ENCODE data around the gene TMPRSS9.
"Not testable (repeated sequence)": the region's sequence is repeated elsewhere in the genome, so short reads cannot be mapped to it uniquely, and the experiment has no call there.

Gene TMPRSS9

GRCh38 chr19:2394054-2394441 lies 34.0 kb downstream of the TMPRSS9 start:
- no peak for DNase-seq (ENCODE audit: low read depth)
- no peak overlapping the region for H3K4me3 ChIP-seq (ENCODE audit: control insufficient read depth, low read depth, low read length)
- no peak for TF ChIP-seq CTCF (conservative IDR thresholded peaks at IDR 0.05; ENCODE audit: control insufficient read depth, insufficient read depth, low read depth, low read length)

- peak overlapping the region; percentile 23 for H3K4me3 ChIP-seq (ENCODE audit: control insufficient read depth, low read depth, low read length)
- TF ChIP-seq CTCF (conservative IDR thresholded peaks at IDR 0.05; ENCODE audit: control insufficient read depth, insufficient read depth, low read depth, low read length), result no peak
- no peak for DNase-seq (ENCODE audit: low read depth)
These were observed 34.6 kb downstream of the TMPRSS9 start for GRCh38 chr19:2394442-2395292.

DNA sequence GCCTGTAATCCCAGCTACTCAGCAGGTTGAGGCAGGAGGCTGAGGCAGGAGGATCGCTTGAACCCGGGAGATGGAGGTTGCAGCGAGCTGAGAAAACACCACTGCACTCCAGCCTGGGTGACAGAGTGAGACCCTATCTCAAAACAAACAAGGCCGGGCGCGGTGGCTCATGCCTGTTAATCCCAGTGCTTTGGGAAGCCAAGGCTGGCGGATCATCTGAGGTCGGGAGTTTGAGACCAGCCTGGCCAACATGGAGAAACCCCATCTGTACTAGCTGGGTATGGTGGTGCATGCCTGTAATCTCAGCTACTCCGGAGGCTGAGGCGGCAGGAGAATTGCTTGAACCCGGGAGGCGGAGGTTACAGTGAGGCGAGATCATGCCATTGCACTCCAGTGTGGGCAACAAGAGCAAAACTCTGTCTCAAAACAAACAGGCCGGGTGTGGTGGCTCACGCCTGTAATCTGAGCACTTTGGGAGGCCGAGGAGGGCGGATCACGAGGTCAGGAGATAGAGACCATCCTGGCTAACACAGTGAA lies 35.3 kb downstream of the TMPRSS9 start:
- DNase-seq (ENCODE audit: low read depth); H3K4me3 ChIP-seq (ENCODE audit: control insufficient read depth, low read depth, low read length): not testable (repeated sequence)

DNA sequence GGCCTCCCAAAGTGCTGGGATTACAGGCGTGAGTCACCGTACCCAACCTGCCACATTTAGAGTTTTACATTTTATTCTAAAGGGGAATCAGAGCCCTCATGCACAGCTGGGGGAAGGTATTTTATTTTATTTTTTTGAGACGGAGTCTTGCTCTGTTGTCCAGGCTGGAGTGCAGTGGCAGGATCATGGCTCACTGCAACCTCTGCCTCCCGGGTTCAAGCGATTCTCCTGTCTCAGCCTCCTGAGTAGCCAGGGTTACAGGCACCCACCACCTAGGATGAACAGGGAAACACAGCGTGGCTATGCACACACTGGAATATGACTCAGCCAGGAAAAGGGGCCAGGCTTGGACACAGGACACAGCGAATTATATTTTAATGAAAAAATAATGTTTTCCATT lies 37.1 kb downstream of the TMPRSS9 start:
- not testable (repeated sequence) for H3K4me3 ChIP-seq (ENCODE audit: control insufficient read depth, low read depth, low read length); DNase-seq (ENCODE audit: low read depth)

DNA sequence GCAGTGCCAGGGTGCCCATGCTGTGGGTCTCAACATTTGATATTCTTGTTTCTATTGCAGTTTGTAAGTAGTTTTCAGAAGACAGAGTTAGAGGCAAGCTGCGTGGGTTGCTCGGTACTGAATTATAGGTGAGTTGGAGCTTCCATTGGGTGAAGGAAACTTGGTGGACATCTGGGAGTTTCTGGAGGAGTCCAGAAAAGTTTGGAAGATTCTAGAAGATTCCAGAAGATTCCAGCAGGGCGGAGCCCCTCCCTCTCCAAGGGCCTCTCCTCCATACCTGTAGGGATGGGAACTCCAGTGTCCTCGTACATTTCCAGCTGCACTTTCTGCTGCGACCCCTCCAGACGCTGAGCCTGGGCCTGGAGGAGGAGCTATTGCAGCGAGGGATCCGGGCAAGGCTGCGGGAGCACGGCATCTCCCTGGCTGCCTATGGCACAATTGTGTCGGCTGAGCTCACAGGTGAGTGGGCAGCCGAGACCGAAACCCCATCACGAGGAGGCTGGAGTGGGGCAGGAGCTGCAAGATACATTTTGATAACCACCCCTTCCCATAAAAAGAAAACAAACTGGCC lies 38.8 kb downstream of the TMPRSS9 start:
- DNase-seq (ENCODE audit: low read depth), result no peak
- no peak overlapping the region for H3K4me3 ChIP-seq (ENCODE audit: control insufficient read depth, low read depth, low read length)
- no peak for TF ChIP-seq CTCF (conservative IDR thresholded peaks at IDR 0.05; ENCODE audit: control insufficient read depth, insufficient read depth, low read depth, low read length)

GRCh38 chr19:2399582-2399981 lies 39.5 kb downstream of the TMPRSS9 start:
- no peak for TF ChIP-seq CTCF (conservative IDR thresholded peaks at IDR 0.05; ENCODE audit: control insufficient read depth, insufficient read depth, low read depth, low read length)
- DNase-seq (ENCODE audit: low read depth), result no peak
- H3K4me3 ChIP-seq (ENCODE audit: control insufficient read depth, low read depth, low read length), result no peak overlapping the region

DNA sequence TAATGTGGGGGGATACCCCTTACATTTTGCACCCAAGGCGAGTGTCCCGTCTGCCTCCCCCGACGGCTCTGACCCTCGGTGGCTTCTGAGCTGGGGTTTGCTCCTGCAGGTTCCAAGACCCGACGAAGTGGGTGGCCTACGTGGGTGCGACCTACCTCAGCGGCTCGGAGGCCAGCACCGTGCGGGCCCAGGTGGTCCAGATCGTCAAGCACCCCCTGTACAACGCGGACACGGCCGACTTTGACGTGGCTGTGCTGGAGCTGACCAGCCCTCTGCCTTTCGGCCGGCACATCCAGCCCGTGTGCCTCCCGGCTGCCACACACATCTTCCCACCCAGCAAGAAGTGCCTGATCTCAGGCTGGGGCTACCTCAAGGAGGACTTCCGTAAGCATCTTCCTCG lies 48.2 kb downstream of the TMPRSS9 start:
- DNase-seq (ENCODE audit: low read depth), result no peak
- H3K4me3 ChIP-seq (ENCODE audit: control insufficient read depth, low read depth, low read length), result no peak overlapping the region
- TF ChIP-seq CTCF (conservative IDR thresholded peaks at IDR 0.05; ENCODE audit: control insufficient read depth, insufficient read depth, low read depth, low read length), result no peak
